NOMO-1 (cell line): ENCODE results near the gene MAP10.

ENCODE experiments used
- DNase-seq, 2 experiments: peaks; one replicate each; lab custom pipeline; 2025; ENCODE audit not compliant: unreplicated experiment in 2 of 2; lab: John Stamatoyannopoulos, UW

The MAP10 gene

DNA sequence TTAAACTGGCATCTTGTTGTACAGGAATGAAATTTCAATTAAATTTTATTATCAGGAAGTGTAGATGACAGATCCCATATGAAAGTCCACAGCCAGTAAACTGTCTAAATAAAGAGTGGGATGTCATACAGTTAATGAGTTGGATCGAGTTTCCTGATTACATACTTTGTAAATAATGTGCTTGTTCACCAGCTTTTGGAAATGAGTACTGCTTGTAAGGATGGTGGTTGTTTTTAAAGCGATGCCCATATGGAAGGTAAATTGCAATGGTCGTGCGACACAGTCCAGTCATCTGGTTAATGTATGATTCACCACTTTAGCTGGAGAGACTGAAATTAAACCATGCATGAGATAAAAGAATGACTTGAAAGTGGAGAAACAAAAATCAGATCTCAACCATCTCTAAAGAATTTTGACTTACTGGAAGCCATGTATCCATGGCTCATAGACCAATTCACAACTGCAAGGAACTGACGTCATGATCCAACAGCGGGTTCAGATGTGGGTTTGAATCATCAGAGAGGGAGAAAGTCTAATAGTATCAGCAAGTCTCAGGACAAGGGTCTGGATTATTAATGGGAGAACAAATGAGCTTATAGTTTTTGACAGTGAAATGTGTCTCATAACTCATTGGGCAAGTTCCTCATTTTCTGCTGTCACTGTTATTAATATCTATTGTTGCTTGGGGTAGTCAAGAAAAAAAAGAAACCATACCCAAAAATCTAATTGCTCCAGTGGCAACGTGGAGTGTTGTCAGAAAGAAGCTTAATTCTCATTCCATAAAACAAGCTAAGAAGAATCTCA is 49.0 kb downstream of the MAP10 start:
- DNase-seq: peak in 1 of 2 experiments; percentile 4

GRCh38 chr1:232854798-232855159 is 49.6 kb downstream of the MAP10 start:
- DNase-seq: no peak

GRCh38 chr1:232856541-232856940 is 51.3 kb downstream of the MAP10 start:
- no peak for DNase-seq
